IMR-90 (cell line): ENCODE results near the gene GGT6. TPM values are rescaled to one million over a fixed set of nuclear protein-coding genes. Genes with fewer than 3 reads are reported as not detected.
A peak's percentile ranks its signal among the peaks of the same experiment; 100 is the strongest.

Experiments
- ATAC-seq: fragments of 200-7000 bp; cut with Tn5 transposase; 2 replicates; pipeline ENCODE4 v1.9.1; 2020; ENCODE audit warnings: low read depth, mild to moderate bottlenecking, moderate library complexity
- BruUV-seq: library from RNA; stranded (reverse); fragments of 400-500 nt; replicated peaks from 2 replicates; lab custom pipeline; 2021; lab: Mats Ljungman, UMichigan
- CTCF ChIA-PET: fragments of 300-600 bp; formaldehyde crosslinking; extraction: SDS; loops from one replicate; lab custom pipeline; 2021; ENCODE audit warnings: antibody characterized with exemption; lab: Yijun Ruan, JAX
- POLR2A ChIA-PET: fragments of 300-600 bp; sonication (Branson Sonifier 250); formaldehyde crosslinking; loops from one replicate; lab custom pipeline; 2022; ENCODE audit warnings: antibody characterized with exemption; ENCODE audit not compliant: unreplicated experiment; lab: Charles Lee
- DNase-seq: peaks from one replicate; pipeline ENCODE4 v3.0.0; 2013
- H2AFZ ChIP-seq: replicated peaks from 2 replicates; pipeline ENCODE3; 2013; ENCODE audit warnings: low read length, mild to moderate bottlenecking; ENCODE audit not compliant: poor library complexity
- H2AK5ac ChIP-seq: 2 replicates; pipeline ENCODE4 v1.6.1; 2013; ENCODE audit warnings: low read depth, low read length, inconsistent platforms
- H2AK9ac ChIP-seq: replicated peaks from 2 replicates; pipeline ENCODE3; 2013; ENCODE audit warnings: mild to moderate bottlenecking, low read depth, low read length, moderate library complexity; ENCODE audit not compliant: poor library complexity
- H2BK120ac ChIP-seq: 2 replicates; pipeline ENCODE4 v1.6.1; 2013; ENCODE audit warnings: low read depth, low read length, inconsistent platforms
- H2BK15ac ChIP-seq: 3 replicates; pipeline ENCODE4 v1.6.1; 2013; ENCODE audit warnings: low read depth, low read length, inconsistent platforms
- H2BK20ac ChIP-seq: 2 replicates; pipeline ENCODE4 v1.6.1; 2013; ENCODE audit warnings: low read depth, mild to moderate bottlenecking, inconsistent platforms, low read length, moderate library complexity
- H2BK5ac ChIP-seq: 2 replicates; pipeline ENCODE4 v1.6.1; 2013; ENCODE audit warnings: mild to moderate bottlenecking, low read depth, low read length, inconsistent platforms; ENCODE audit not compliant: poor library complexity, severe bottlenecking
- H3K14ac ChIP-seq: replicated peaks from 2 replicates; pipeline ENCODE4 v1.6.1; 2013; ENCODE audit warnings: low read depth, low read length, inconsistent platforms
- H3K18ac ChIP-seq: 2 replicates; pipeline ENCODE4 v1.6.1; 2013; ENCODE audit warnings: low read depth, low read length, control low read depth
- H3K23ac ChIP-seq: 2 replicates; pipeline ENCODE4 v1.6.1; 2013; ENCODE audit warnings: low read depth, low read length, inconsistent platforms
- H3K27ac ChIP-seq: 2 replicates; pipeline ENCODE4 v1.5.1; 2013; ENCODE audit warnings: mild to moderate bottlenecking, control low read depth, low read length; ENCODE audit not compliant: insufficient read depth
- H3K27me3 ChIP-seq: 2 replicates; pipeline ENCODE4 v1.6.1; 2013; ENCODE audit warnings: low read length; ENCODE audit not compliant: control insufficient read depth, insufficient read depth
- H3K36me3 ChIP-seq: 2 replicates; pipeline ENCODE4 v1.6.1; 2013; ENCODE audit warnings: low read length, mixed read lengths; ENCODE audit not compliant: control insufficient read depth, insufficient read depth
- H3K4ac ChIP-seq: 2 replicates; pipeline ENCODE4 v1.6.1; 2013; ENCODE audit warnings: low read depth, low read length, inconsistent platforms
- H3K4me1 ChIP-seq: 2 replicates; pipeline ENCODE4 v1.6.1; 2013; ENCODE audit warnings: low read length, mixed read lengths; ENCODE audit not compliant: control insufficient read depth, insufficient read depth
- H3K4me2 ChIP-seq: 2 replicates; pipeline ENCODE4 v1.6.1; 2013; ENCODE audit warnings: low read depth, mild to moderate bottlenecking, control low read depth, low read length, moderate library complexity
- H3K4me3 ChIP-seq: 2 replicates; pipeline ENCODE4 v1.5.1; 2013; ENCODE audit warnings: low read depth, mild to moderate bottlenecking, control low read depth, low read length, moderate library complexity; ENCODE audit not compliant: insufficient read depth
- H3K56ac ChIP-seq: 2 replicates; pipeline ENCODE4 v1.6.1; 2013; ENCODE audit warnings: low read length, inconsistent platforms; ENCODE audit not compliant: insufficient read depth; ENCODE audit errors: extremely low read depth
- H3K79me1 ChIP-seq, 2 experiments: 2 replicates each; pipeline ENCODE4 v1.6.1; 2013; ENCODE audit warnings: low read length in 2 of 2, inconsistent platforms in 1 of 2, low read depth in 1 of 2
- H3K9ac ChIP-seq: 2 replicates; pipeline ENCODE4 v1.6.1; 2013; ENCODE audit warnings: low read depth, low read length, control low read depth
- H3K9me1 ChIP-seq: 2 replicates; pipeline ENCODE4 v1.6.1; 2013; ENCODE audit warnings: low read length, inconsistent platforms; ENCODE audit not compliant: insufficient read depth
- H3K9me3 ChIP-seq: 2 replicates; pipeline ENCODE4 v1.6.1; 2013; ENCODE audit warnings: low read length; ENCODE audit not compliant: control insufficient read depth, insufficient read depth
- H4K20me1 ChIP-seq: 2 replicates; pipeline ENCODE4 v1.6.1; 2013; ENCODE audit warnings: low read length, inconsistent platforms; ENCODE audit not compliant: insufficient read depth
- H4K5ac ChIP-seq: 2 replicates; pipeline ENCODE4 v1.6.1; 2013; ENCODE audit warnings: mild to moderate bottlenecking, low read depth, low read length, control low read depth
- H4K8ac ChIP-seq, 2 experiments: 2 replicates each; pipeline ENCODE4 v1.6.1; 2013; ENCODE audit warnings: low read depth in 2 of 2, low read length in 2 of 2, control low read depth in 1 of 2, inconsistent platforms in 1 of 2
- H4K91ac ChIP-seq: 2 replicates; pipeline ENCODE4 v1.6.1; 2013; ENCODE audit warnings: low read depth, low read length, inconsistent platforms; ENCODE audit not compliant: insufficient read depth
- BHLHE40 ChIP-seq: fragments of 150-350 bp; IDR thresholded peaks from 2 replicates; pipeline ENCODE4 v1.6.1; 2016; ENCODE audit warnings: mild to moderate bottlenecking, low read depth, low read length
- CEBPB ChIP-seq: IDR thresholded peaks from 2 replicates; pipeline ENCODE4 v1.6.1; 2012; ENCODE audit warnings: low read depth, low read length, improper control_type of control experiment
- CHD1 ChIP-seq: IDR thresholded peaks from 2 replicates; pipeline ENCODE4 v1.6.1; 2012; ENCODE audit warnings: low read depth, low read length, improper control_type of control experiment
- CTCF ChIP-seq: conservative IDR thresholded peaks from 2 replicates; pipeline ENCODE4 v1.5.1; 2012; ENCODE audit warnings: mild to moderate bottlenecking, low read depth, low read length, improper control_type of control experiment
- ELK1 ChIP-seq: fragments of 150-350 bp; IDR thresholded peaks from 2 replicates; pipeline ENCODE4 v1.6.1; 2016; ENCODE audit warnings: low read depth, mild to moderate bottlenecking, low read length, moderate library complexity, borderline replicate concordance
- FOS ChIP-seq: fragments of 150-350 bp; IDR thresholded peaks from 2 replicates; pipeline ENCODE4 v1.6.1; 2016; ENCODE audit warnings: low read depth, low read length
- MAFK ChIP-seq: IDR thresholded peaks from 2 replicates; pipeline ENCODE4 v1.6.1; 2012; ENCODE audit warnings: low read depth, low read length, improper control_type of control experiment
- MAZ ChIP-seq: IDR thresholded peaks from 2 replicates; pipeline ENCODE4 v1.6.1; 2012; ENCODE audit warnings: low read depth, mild to moderate bottlenecking, low read length, improper control_type of control experiment, moderate library complexity, borderline replicate concordance
- MXI1 ChIP-seq: IDR thresholded peaks from 2 replicates; pipeline ENCODE4 v1.6.1; 2012; ENCODE audit warnings: low read depth, mild to moderate bottlenecking, low read length, moderate library complexity, borderline replicate concordance
- NFE2L2 ChIP-seq: fragments of 150-350 bp; IDR thresholded peaks from 2 replicates; pipeline ENCODE4 v1.6.1; 2016; ENCODE audit warnings: low read depth, mild to moderate bottlenecking, low read length
- POLR2A ChIP-seq: IDR thresholded peaks from 2 replicates; pipeline ENCODE4 v1.6.1; 2012; ENCODE audit warnings: mild to moderate bottlenecking, low read depth, low read length
- RAD21 ChIP-seq: IDR thresholded peaks from 2 replicates; pipeline ENCODE4 v1.6.1; 2012; ENCODE audit warnings: low read length, improper control_type of control experiment
- RCOR1 ChIP-seq: IDR thresholded peaks from 2 replicates; pipeline ENCODE4 v1.6.1; 2012; ENCODE audit warnings: mild to moderate bottlenecking, low read length, improper control_type of control experiment; ENCODE audit not compliant: insufficient replicate concordance
- RFX5 ChIP-seq: IDR thresholded peaks from 2 replicates; pipeline ENCODE4 v1.8.0; 2012; ENCODE audit warnings: low read depth, mild to moderate bottlenecking, low read length, moderate library complexity
- SMC3 ChIP-seq: fragments of 150-350 bp; IDR thresholded peaks from 2 replicates; pipeline ENCODE4 v1.6.1; 2016; ENCODE audit warnings: low read depth, mild to moderate bottlenecking, antibody characterized with exemption, low read length, moderate library complexity
- USF2 ChIP-seq: fragments of 150-350 bp; IDR thresholded peaks from 2 replicates; pipeline ENCODE4 v1.6.1; 2017; ENCODE audit warnings: mild to moderate bottlenecking, antibody characterized with exemption, low read length, low read depth
- WGBS, 2 experiments: methylation state at CpG; one replicate each; pipeline versions ENCODE4 v1.1.5 to v1.1.7; 2013; ENCODE audit warnings: missing lambda C conversion rate in 2 of 2; ENCODE audit not compliant: insufficient read length in 1 of 2; ENCODE audit errors: extremely low coverage in 2 of 2; 5-methylcytosine and 5-hydroxymethylcytosine counted together
- dilution Hi-C: fragments of 300-500 bp; cut with HindIII; formaldehyde crosslinking; loops from one replicate; pipeline ENCODE4 v1.14.3; 2018; ENCODE audit warnings: low sequenced_read_pairs; ENCODE audit not compliant: unreplicated experiment
- in situ Hi-C: fragments of 300-500 bp; cut with MboI; formaldehyde crosslinking; loops from 3 replicates; pipeline ENCODE4 v1.14.3; 2019; ENCODE audit warnings: low sequenced_read_pairs, inconsistent platforms, mixed read lengths
- intact Hi-C: fragments of 100-400 bp; cut with micrococcal nuclease; formaldehyde crosslinking; loops from 2 replicates; pipeline ENCODE4 v1.10.0; 2022
- polyA plus RNA-seq, 3 experiments: library from polyadenylated mRNA; depleted of rRNA; stranded (reverse); fragments of >200 nt; gene quantifications; 2 replicates each; pipeline ENCODE4 v1.2.3, GENCODE V29; 2012; ENCODE audit warnings: low replicate concordance in 1 of 3
- total RNA-seq: library from RNA; depleted of rRNA; stranded (reverse); fragments of >200 nt; gene quantifications from 2 replicates; pipeline ENCODE4 v1.2.3, GENCODE V29; 2012

The GGT6 gene
- total and polyA plus RNA-seq, 2 of the 4 experiments (the other 2 are of a cell fraction) = not detected

- BruUV-seq = no TSS peak
- H2AK9ac ChIP-seq = no peak overlapping the region
- no peak overlapping the region for H3K56ac ChIP-seq
- intact Hi-C loops (loop anchor here (5.0 kb wide), 1 partner anchor 115 kb away; no protein-coding TSS in a partner anchor), in situ Hi-C loops (no loop called here), dilution Hi-C loops (no loop called here)
- no peak for TF ChIP-seq CTCF
- no peak for TF ChIP-seq MAZ
- TF ChIP-seq MAFK = no peak
- TF ChIP-seq RFX5 = no peak
- no peak for TF ChIP-seq NFE2L2
- TF ChIP-seq SMC3 = no peak
- no peak for TF ChIP-seq FOS
- no peak for TF ChIP-seq RCOR1
- no peak for TF ChIP-seq ELK1
- TF ChIP-seq POLR2A = no peak
- TF ChIP-seq BHLHE40 = no peak
- no peak for TF ChIP-seq MXI1
- no peak for TF ChIP-seq CHD1
- TF ChIP-seq USF2 = no peak
- no peak for TF ChIP-seq CEBPB
- no peak for TF ChIP-seq RAD21
- H2BK15ac ChIP-seq = no peak overlapping the region
- ATAC-seq = peak; percentile 6
- no peak overlapping the region for H2BK5ac ChIP-seq
- H3K4me1 ChIP-seq = peaks cover 3% of the 10 kb centered on the region; the same call in 1 of the 2 replicates
- H3K4me2 ChIP-seq = no peak overlapping the region
- H3K23ac ChIP-seq = no peak overlapping the region
- H3K4ac ChIP-seq = no peak overlapping the region
- CTCF ChIA-PET = no interaction called here
- peaks cover 5% of the 10 kb centered on the region; the same call in 1 of the 2 replicates for H3K27me3 ChIP-seq
- H2AK5ac ChIP-seq = no peak overlapping the region
- peaks cover 11% of the 10 kb centered on the region for H4K20me1 ChIP-seq
- no peak overlapping the region for H4K91ac ChIP-seq
- POLR2A ChIA-PET = no interaction called here
- H2BK20ac ChIP-seq = no peak overlapping the region
- H3K79me1 ChIP-seq = no peaks in the 10 kb centered on the region
- no CpG with 5 or more reads among the region's 18 CpGs for WGBS, 2 experiments
- no peak overlapping the region for H3K4me3 ChIP-seq
- H4K5ac ChIP-seq = no peak overlapping the region
- no peaks in the 10 kb centered on the region for H3K9me1 ChIP-seq
- no peaks in the 10 kb centered on the region for H3K9me3 ChIP-seq
- H4K8ac ChIP-seq = no peak overlapping the region
- no peak overlapping the region for H3K18ac ChIP-seq
- no peak overlapping the region for H2BK120ac ChIP-seq
- H2AFZ ChIP-seq = no peak overlapping the region
- DNase-seq = peak; percentile 7
- H3K36me3 ChIP-seq = peaks cover 30% of the 10 kb centered on the region
- no peak overlapping the region for H3K14ac ChIP-seq
- H3K9ac ChIP-seq = no peak overlapping the region
- no peak overlapping the region for H3K27ac ChIP-seq
These were observed 23.5 kb downstream of the GGT6 start for GRCh38 chr17:4536742-4537411.
